ENCODE measurements around the gene PPP1CA.

PPP1CA gene

GRCh38 chr11:67357831-67358670 is 43.6 kb downstream of the PPP1CA start:
- no peak for TF ChIP-seq CTCF (IDR thresholded peaks at IDR 0.05; ENCODE audit: low read depth, low read length, missing control alignments)
- no peak overlapping the region for H3K27ac ChIP-seq
- no peak overlapping the region for H3K4me3 ChIP-seq (ENCODE audit: low read depth, low read length)

GRCh38 chr11:67356864-67357561 is 44.6 kb downstream of the PPP1CA start:
- no peak for DNase-seq
- Histone ChIP-seq H3K36me3 (replicated peaks) (no peaks in the 10 kb centered on the region), H3K4me3 (ENCODE audit: low read depth, low read length) (no peak overlapping the region), H3K27ac (peak overlapping the region; percentile 97), H3K27me3 (replicated peaks) (no peaks in the 10 kb centered on the region)
- in situ Hi-C loops (cut with HindIII; ENCODE audit: low pct_ligation_motif_present, low sequenced_read_pairs), result no loop called here
- TF ChIP-seq CTCF (IDR thresholded peaks at IDR 0.05; ENCODE audit: low read depth, low read length, missing control alignments), result peak; percentile 96

More at GRCh38 chr11:67357831-67358670, 43.6 kb downstream of the PPP1CA start:
- Histone ChIP-seq H3K27me3 (replicated peaks) (no peaks in the 10 kb centered on the region), H3K36me3 (replicated peaks) (peaks cover 5% of the 10 kb centered on the region)
- DNase-seq, result no peak
- in situ Hi-C loops (cut with HindIII; ENCODE audit: low pct_ligation_motif_present, low sequenced_read_pairs), result no loop called here

GRCh38 chr11:67356387-67356863 is 45.2 kb downstream of the PPP1CA start:
- no peak for TF ChIP-seq CTCF (IDR thresholded peaks at IDR 0.05; ENCODE audit: low read depth, low read length, missing control alignments)
- DNase-seq, result no peak
- in situ Hi-C loops (cut with HindIII; ENCODE audit: low pct_ligation_motif_present, low sequenced_read_pairs), result no loop called here
- H3K27me3 ChIP-seq (replicated peaks), result no peaks in the 10 kb centered on the region
- no peaks in the 10 kb centered on the region for H3K36me3 ChIP-seq (replicated peaks)
- no peak overlapping the region for H3K4me3 ChIP-seq (ENCODE audit: low read depth, low read length)
- peak overlapping the region; percentile 97 for H3K27ac ChIP-seq

GRCh38 chr11:67355794-67356386 is 45.8 kb downstream of the PPP1CA start:
- in situ Hi-C loops (cut with HindIII; ENCODE audit: low pct_ligation_motif_present, low sequenced_read_pairs), result no loop called here
- no peak overlapping the region for H3K4me3 ChIP-seq (ENCODE audit: low read depth, low read length)
- no peaks in the 10 kb centered on the region for H3K36me3 ChIP-seq (replicated peaks)
- TF ChIP-seq CTCF (IDR thresholded peaks at IDR 0.05; ENCODE audit: low read depth, low read length, missing control alignments), result no peak
- H3K27ac ChIP-seq, result peak overlapping the region; percentile 97
- DNase-seq, result no peak
- H3K27me3 ChIP-seq (replicated peaks), result no peaks in the 10 kb centered on the region

- no peak for DNase-seq
- Histone ChIP-seq H3K27me3 (replicated peaks) (no peaks in the 10 kb centered on the region), H3K4me3 (ENCODE audit: low read depth, low read length) (no peak overlapping the region), H3K27ac (peak overlapping the region; percentile 97), H3K36me3 (replicated peaks) (no peaks in the 10 kb centered on the region)
- no peak for TF ChIP-seq CTCF (IDR thresholded peaks at IDR 0.05; ENCODE audit: low read depth, low read length, missing control alignments)
- in situ Hi-C loops (cut with HindIII; ENCODE audit: low pct_ligation_motif_present, low sequenced_read_pairs), result no loop called here
Measured at GRCh38 chr11:67355023-67355793, 46.5 kb downstream of the PPP1CA start.
